ENCODE measurements around the gene CYBC1. TPM values are rescaled to one million over a fixed set of nuclear protein-coding genes. Genes with fewer than 3 reads are reported as not detected.

CYBC1 gene
- total RNA-seq (64.1 and 77.6 TPM in 2 replicates), polyA plus RNA-seq (62.7 and 69.9 TPM in 2 replicates), polyA minus RNA-seq (ENCODE audit: low replicate concordance) (58.4 and 168 TPM in 2 replicates)
- 45.3 and 46.7 TPM in 2 replicates for polyA plus RNA-seq (2012)

GRCh38 chr17:82450357-82451106, at the start of gene CYBC1:
CYBC1 (minus strand) TSS chr17:82450752; CDS start chr17:82449254, 1,498 bp downstream.
- Histone ChIP-seq H3K36me3 (ENCODE audit: control insufficient read depth, insufficient read depth, low read length) (peaks cover 4% of the 10 kb centered on the region), H4K20me1 (ENCODE audit: control insufficient read depth, extremely low read depth, insufficient read depth, low read length) (no peaks in the 10 kb centered on the region), H3K27me3 (ENCODE audit: control insufficient read depth, insufficient read depth, low read length) (no peaks in the 10 kb centered on the region), H3K4me3 (replicated peaks in 1 of 4; ENCODE audit: control extremely low read depth in 1 of 4, insufficient read depth in 1 of 4, low read depth in 3 of 4, low read length in 4 of 4) (peak within 1 kb of the TSS; percentile 62 to 86 (median 83)), H3K27ac (ENCODE audit: insufficient read depth, low read length) (peak within 1 kb of the TSS; percentile 89), H2AFZ (ENCODE audit: low read length) (peak within 1 kb of the TSS; percentile 74), H3K4me1 (ENCODE audit: control insufficient read depth, extremely low read depth, insufficient read depth, low read length) (peaks cover 6% of the 10 kb centered on the region), H3K9ac (ENCODE audit: insufficient read depth, low read length) (peak within 1 kb of the TSS; percentile 89), H3K4me2 (ENCODE audit: extremely low read depth, insufficient read depth, low read length) (peak within 1 kb of the TSS; percentile 90), H3K9me3 (ENCODE audit: control insufficient read depth, insufficient read depth, low read depth, low read length) (no peaks in the 10 kb centered on the region), H3K79me2 (ENCODE audit: control insufficient read depth, insufficient read depth, low read length) (peaks cover 11% of the 10 kb centered on the region)
- peak; percentile 91 to 94 for DNase-seq (ENCODE audit: low read depth in 2 of 2)
- TF ChIP-seq EZH2 (IDR thresholded peaks at IDR 0.05; ENCODE audit: low read length, missing control alignments) (no peak), CTCF (conservative IDR thresholded peaks at IDR 0.05 in 1 of 2, IDR thresholded peaks at IDR 0.05 in 1 of 2; ENCODE audit: low read depth in 1 of 2, low read length in 2 of 2) (no peak)

- H3K9me3 ChIP-seq (ENCODE audit: control insufficient read depth, insufficient read depth, low read depth, low read length), result no peaks in the 10 kb centered on the region
- peak overlapping the region; percentile 75 for H3K4me2 ChIP-seq (ENCODE audit: extremely low read depth, insufficient read depth, low read length)
- H3K9ac ChIP-seq (ENCODE audit: insufficient read depth, low read length), result peak overlapping the region; percentile 40
- H3K27ac ChIP-seq (ENCODE audit: insufficient read depth, low read length), result peak overlapping the region; percentile 49
- peak; percentile 49 to 90 for DNase-seq (ENCODE audit: low read depth in 2 of 2)
- H4K20me1 ChIP-seq (ENCODE audit: control insufficient read depth, extremely low read depth, insufficient read depth, low read length), result no peaks in the 10 kb centered on the region
- H3K4me3 ChIP-seq (replicated peaks in 1 of 4; ENCODE audit: control extremely low read depth in 1 of 4, insufficient read depth in 1 of 4, low read depth in 3 of 4, low read length in 4 of 4), result peak overlapping the region; percentile 18 to 68 (median 35)
- no peaks in the 10 kb centered on the region for H3K36me3 ChIP-seq (ENCODE audit: control insufficient read depth, insufficient read depth, low read length)
- no peaks in the 10 kb centered on the region for H3K27me3 ChIP-seq (ENCODE audit: control insufficient read depth, insufficient read depth, low read length)
- peak overlapping the region; percentile 66 for H2AFZ ChIP-seq (ENCODE audit: low read length)
- TF ChIP-seq CTCF (conservative IDR thresholded peaks at IDR 0.05 in 1 of 2, IDR thresholded peaks at IDR 0.05 in 1 of 2; ENCODE audit: low read depth in 1 of 2, low read length in 2 of 2), result no peak
- TF ChIP-seq EZH2 (IDR thresholded peaks at IDR 0.05; ENCODE audit: low read length, missing control alignments), result no peak
- peaks cover 10% of the 10 kb centered on the region for H3K4me1 ChIP-seq (ENCODE audit: control insufficient read depth, extremely low read depth, insufficient read depth, low read length)
- no peaks in the 10 kb centered on the region for H3K79me2 ChIP-seq (ENCODE audit: control insufficient read depth, insufficient read depth, low read length)
These were observed 47.2 kb upstream of the CYBC1 start for GRCh38 chr17:82497483-82498405.

All from fibroblast of lung (primary cell).